Body of pancreas (tissue), 4 donors: ENCODE results near the gene ARHGAP18. TPM values are rescaled to one million over a fixed set of nuclear protein-coding genes. Genes with fewer than 3 reads are reported as not detected.

ENCODE experiments used
- ATAC-seq: fragments of 150-250 bp; one replicate; pipeline ENCODE4 v1.9.1; 2016
- DNase-seq, 4 donors: peaks; one replicate each; pipeline ENCODE4 v3.0.0-alpha.2; 2019
- H3K27ac ChIP-seq, 4 donors: fragments of 200-600 bp; sonication (generic); 1 replicate in 3 of 4; 2 replicates in 1 of 4; pipeline versions ENCODE4 v1.5.1 to v1.6.1; 2016 to 2019; ENCODE audit warnings: mild to moderate bottlenecking in 1 of 4, mixed read lengths in 1 of 4, moderate library complexity in 1 of 4
- H3K27me3 ChIP-seq, 2 donors: fragments of 200-600 bp; sonication (generic); one replicate each; pipeline ENCODE4 v1.6.0; 2016; ENCODE audit warnings: mild to moderate bottlenecking in 1 of 2
- H3K36me3 ChIP-seq, 2 donors: fragments of 200-600 bp; sonication (generic); replicated peaks in 1 of 2; 2 replicates each; pipeline ENCODE4 v1.5.1; 2016; ENCODE audit warnings: low read depth in 2 of 2; ENCODE audit not compliant: insufficient read depth in 1 of 2
- H3K4me1 ChIP-seq: fragments of 200-600 bp; sonication (generic); one replicate; pipeline ENCODE4 v1.6.0; 2016
- H3K4me3 ChIP-seq, 2 donors: fragments of 200-600 bp; sonication (generic); 1 replicate in 1 of 2; 2 replicates in 1 of 2; pipeline ENCODE4 v1.5.1; 2016 to 2019
- H3K9me3 ChIP-seq, 3 donors: fragments of 200-600 bp; sonication (generic); 1 replicate in 2 of 3; 2 replicates in 1 of 3; pipeline ENCODE4 v1.5.1; 2016
- POLR2A ChIP-seq, 3 donors: fragments of 450-650 bp; IDR thresholded peaks; one replicate each; pipeline ENCODE4 v1.6.1; 2016; ENCODE audit warnings: antibody characterized with exemption in 3 of 3, mild to moderate bottlenecking in 2 of 3
- WGBS, 2 donors: methylation state at CpG; one replicate each; pipeline ENCODE4 v1.1.5; 2017; 5-methylcytosine and 5-hydroxymethylcytosine counted together
- intact Hi-C: fragments of 100-400 bp; cut with DNase I; formaldehyde crosslinking; loops from one replicate; pipeline ENCODE4 v1.15.1; 2023
- total RNA-seq, 2 donors: library from RNA; depleted of rRNA; stranded (reverse); fragments of >200 nt; gene quantifications; one replicate each; pipeline ENCODE4 v1.1.0, GENCODE V29; 2016
- TF ChIP-seq, protein P1 (sequence below), 7 experiments: fragments of 450-650 bp in 4 of 7; fragments of 200-600 bp in 3 of 7; sonication (generic) in 3 of 7; IDR thresholded peaks; one replicate each; pipeline ENCODE4 v1.5.1; 2016 to 2019; ENCODE audit warnings: antibody characterized with exemption in 7 of 7

The ARHGAP18 gene
- total RNA-seq, 2 donors from 2014 or later, result 16.2 to 30.6 TPM

DNA sequence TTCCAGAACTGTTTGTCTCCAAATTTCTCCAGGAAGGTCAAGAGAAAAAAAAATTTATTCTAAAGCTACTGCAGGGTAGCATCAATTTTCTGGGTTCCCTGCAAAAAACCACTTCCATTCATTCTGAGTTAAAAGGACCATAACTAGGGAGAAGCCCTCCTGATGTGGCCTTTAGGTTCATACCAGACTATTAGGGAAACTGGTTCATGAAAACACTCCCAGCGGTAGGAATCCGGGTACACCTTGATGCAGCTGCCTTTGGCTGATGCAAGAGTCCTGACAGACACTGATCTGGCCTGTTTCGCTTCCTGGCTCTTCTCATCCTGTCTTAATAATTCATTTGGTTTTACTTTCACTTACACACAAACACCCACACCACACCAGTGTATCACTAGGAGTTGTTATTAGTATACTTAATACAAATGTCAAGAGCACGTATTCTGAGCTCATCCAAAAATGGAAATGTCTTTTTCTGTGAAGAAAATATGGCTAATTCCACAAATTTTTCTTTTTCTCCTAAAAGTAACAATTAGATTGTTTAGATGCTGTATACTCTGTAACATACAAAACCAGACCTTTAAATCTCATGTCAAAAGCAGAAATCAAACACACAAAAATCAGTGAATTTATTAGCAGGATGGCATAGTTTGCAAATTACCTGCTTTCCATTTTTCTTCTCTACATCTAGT lies 38.4 kb upstream of the ARHGAP18 start:
- Histone ChIP-seq H3K4me1 (no peaks in the 10 kb centered on the region), H3K27ac (no peak overlapping the region), H3K4me3 (no peak overlapping the region), H3K27me3 (no peaks in the 10 kb centered on the region), H3K36me3 (no peaks in the 10 kb centered on the region), H3K9me3 (no peaks in the 10 kb centered on the region)
- intact Hi-C loops, result no loop called here
- ATAC-seq, result no peak
- peak in 1 of 4 donors; percentile 20 for DNase-seq
- TF ChIP-seq POLR2A (IDR thresholded peaks at IDR 0.05), result no peak
- TF ChIP-seq, protein P1, sequence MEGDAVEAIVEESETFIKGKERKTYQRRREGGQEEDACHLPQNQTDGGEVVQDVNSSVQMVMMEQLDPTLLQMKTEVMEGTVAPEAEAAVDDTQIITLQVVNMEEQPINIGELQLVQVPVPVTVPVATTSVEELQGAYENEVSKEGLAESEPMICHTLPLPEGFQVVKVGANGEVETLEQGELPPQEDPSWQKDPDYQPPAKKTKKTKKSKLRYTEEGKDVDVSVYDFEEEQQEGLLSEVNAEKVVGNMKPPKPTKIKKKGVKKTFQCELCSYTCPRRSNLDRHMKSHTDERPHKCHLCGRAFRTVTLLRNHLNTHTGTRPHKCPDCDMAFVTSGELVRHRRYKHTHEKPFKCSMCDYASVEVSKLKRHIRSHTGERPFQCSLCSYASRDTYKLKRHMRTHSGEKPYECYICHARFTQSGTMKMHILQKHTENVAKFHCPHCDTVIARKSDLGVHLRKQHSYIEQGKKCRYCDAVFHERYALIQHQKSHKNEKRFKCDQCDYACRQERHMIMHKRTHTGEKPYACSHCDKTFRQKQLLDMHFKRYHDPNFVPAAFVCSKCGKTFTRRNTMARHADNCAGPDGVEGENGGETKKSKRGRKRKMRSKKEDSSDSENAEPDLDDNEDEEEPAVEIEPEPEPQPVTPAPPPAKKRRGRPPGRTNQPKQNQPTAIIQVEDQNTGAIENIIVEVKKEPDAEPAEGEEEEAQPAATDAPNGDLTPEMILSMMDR (IDR thresholded peaks at IDR 0.05), result no peak
- 69 to 82% methylated on average over 4 of the region's 4 CpGs for WGBS, 2 donors

GRCh38 chr6:129747588-129748112 lies 37.7 kb upstream of the ARHGAP18 start:
- intact Hi-C loops, result no loop called here
- Histone ChIP-seq H3K27me3 (no peaks in the 10 kb centered on the region), H3K9me3 (no peaks in the 10 kb centered on the region), H3K4me3 (no peak overlapping the region), H3K4me1 (no peaks in the 10 kb centered on the region), H3K27ac (no peak overlapping the region), H3K36me3 (no peaks in the 10 kb centered on the region)
- DNase-seq (no peak), ATAC-seq (no peak)
- TF ChIP-seq POLR2A (IDR thresholded peaks at IDR 0.05), result no peak
- TF ChIP-seq, protein P1 (IDR thresholded peaks at IDR 0.05), result no peak
- 60 to 75% methylated on average over 4 of the region's 4 CpGs for WGBS, 2 donors

DNA sequence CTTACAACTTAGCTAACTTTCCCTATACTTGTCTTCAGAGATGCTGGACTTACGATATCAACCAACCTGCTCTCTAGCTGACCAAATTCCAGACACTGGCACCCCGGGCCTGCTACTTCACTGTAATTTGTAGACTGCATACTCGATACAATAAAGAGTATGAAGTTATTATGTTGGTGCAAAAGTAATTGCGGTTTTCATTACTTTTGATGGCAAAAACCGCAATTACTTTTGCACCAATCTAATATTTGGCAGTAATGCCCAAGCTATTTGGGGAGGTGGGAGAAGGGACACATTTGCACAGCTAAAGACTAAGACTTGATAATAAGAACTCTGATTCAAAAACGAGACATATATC lies 34.9 kb upstream of the ARHGAP18 start:
- TF ChIP-seq, protein P1 (IDR thresholded peaks at IDR 0.05), result no peak
- TF ChIP-seq POLR2A (IDR thresholded peaks at IDR 0.05), result no peak
- DNase-seq (no peak), ATAC-seq (no peak)
- Histone ChIP-seq H3K36me3 (no peaks in the 10 kb centered on the region), H3K4me1 (no peaks in the 10 kb centered on the region), H3K4me3 (no peak overlapping the region), H3K9me3 (no peaks in the 10 kb centered on the region), H3K27me3 (no peaks in the 10 kb centered on the region), H3K27ac (no peak overlapping the region)
- intact Hi-C loops, result no loop called here
- WGBS, 2 donors, result 61 to 68% methylated on average over 6 of the region's 6 CpGs

DNA sequence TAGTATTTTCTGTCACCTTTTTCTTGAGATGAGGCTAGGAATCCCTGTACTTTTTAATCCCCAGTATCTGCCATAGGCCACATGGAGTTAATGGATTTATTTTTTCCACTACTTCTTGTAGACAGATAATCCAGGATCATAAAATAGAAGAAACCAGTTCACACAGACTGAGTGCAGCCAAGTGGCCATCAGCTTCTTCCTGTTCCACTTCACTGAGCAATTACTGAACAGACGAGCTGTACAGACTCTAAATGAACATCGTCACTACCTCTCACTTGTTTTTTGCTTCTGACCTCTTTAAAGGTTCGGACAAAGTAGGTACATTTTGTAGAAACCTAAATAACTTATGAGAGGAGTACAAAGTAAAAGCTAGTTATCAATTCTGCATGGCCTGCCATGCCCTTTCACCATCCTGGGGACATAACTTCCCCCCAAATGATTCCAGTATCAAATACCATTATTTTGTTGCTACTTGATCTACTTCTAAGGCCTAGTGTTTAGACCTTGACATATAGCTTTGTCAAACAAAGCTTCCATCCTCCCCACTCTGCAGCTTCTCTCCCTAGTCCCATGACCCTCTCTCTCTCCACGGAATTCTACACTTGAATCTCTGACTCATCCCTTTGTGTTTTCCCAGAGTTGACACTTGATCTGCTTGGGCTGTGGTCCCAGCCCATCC lies 34.4 kb upstream of the ARHGAP18 start:
- intact Hi-C loops, result no loop called here
- ATAC-seq, result no peak
- no peaks in the 10 kb centered on the region for H3K9me3 ChIP-seq
- no peaks in the 10 kb centered on the region for H3K4me1 ChIP-seq
- no peak overlapping the region for H3K4me3 ChIP-seq
- H3K27ac ChIP-seq, result no peak overlapping the region
- no peaks in the 10 kb centered on the region for H3K27me3 ChIP-seq
- DNase-seq, result no peak
- WGBS, 2 donors, result 53 to 66% methylated on average over 4 of the region's 4 CpGs
- H3K36me3 ChIP-seq, result no peaks in the 10 kb centered on the region
- TF ChIP-seq, protein P1 (IDR thresholded peaks at IDR 0.05), result no peak
- TF ChIP-seq POLR2A (IDR thresholded peaks at IDR 0.05), result no peak
